SK-N-SH (cell line): ENCODE data around the gene NHS. TPM values are rescaled to one million over a fixed set of nuclear protein-coding genes. Genes with fewer than 3 reads are reported as not detected.

Experiments
- CTCF ChIA-PET: fragments of 300-600, 350-600 bp; formaldehyde crosslinking; extraction: SDS; loops from one replicate; lab custom pipeline; 2021; lab: Yijun Ruan, JAX
- POLR2A ChIA-PET: fragments of 350-600 bp; sonication (Branson Sonifier 250); formaldehyde crosslinking; extraction: SDS; loops from one replicate; lab custom pipeline; 2020; ENCODE audit warnings: antibody characterized with exemption, inconsistent platforms; lab: Yijun Ruan, JAX
- DNase-seq: peaks from one replicate; pipeline ENCODE4 v3.0.0; 2012
- H2AFZ ChIP-seq: fragments of 200-600 bp; sonication (generic); 2 replicates; pipeline ENCODE4 v1.8.1; 2016; ENCODE audit warnings: antibody characterized with exemption, mild to moderate bottlenecking, low read depth
- H3F3A ChIP-seq: fragments of 200-600 bp; sonication (generic); replicated peaks from 2 replicates; pipeline ENCODE3; 2016; ENCODE audit warnings: antibody characterized with exemption, mild to moderate bottlenecking; ENCODE audit not compliant: insufficient read depth
- H3K27ac ChIP-seq, 2 experiments: fragments of 200-500 bp in 1 of 2; fragments of 200-600 bp in 1 of 2; sonication (Bioruptor generic) in 1 of 2; sonication (generic), shearing (Covaris generic) in 1 of 2; 2 replicates each; pipeline versions ENCODE4 v1.5.1 to v1.6.1; 2014 to 2016; ENCODE audit warnings: low read depth in 2 of 2, inconsistent platforms in 1 of 2, low read length in 1 of 2, mild to moderate bottlenecking in 1 of 2, mixed read lengths in 1 of 2
- H3K27me3 ChIP-seq: fragments of 200-600 bp; sonication (generic), shearing (Covaris generic); 2 replicates; pipeline ENCODE4 v1.6.1; 2016; ENCODE audit warnings: mixed run types; ENCODE audit not compliant: insufficient read depth
- H3K36me3 ChIP-seq, 2 experiments: fragments of 200-500 bp in 1 of 2; fragments of 200-600 bp in 1 of 2; sonication (Bioruptor generic) in 1 of 2; sonication (generic) in 1 of 2; replicated peaks in 1 of 2; 2 replicates each; pipeline versions ENCODE3 to v1.5.1; 2014 to 2016; ENCODE audit warnings: low read length in 1 of 2, mild to moderate bottlenecking in 1 of 2; ENCODE audit not compliant: insufficient read depth in 2 of 2, control insufficient read depth in 1 of 2
- H3K4me1 ChIP-seq, 2 experiments: fragments of 200-500 bp in 1 of 2; fragments of 200-600 bp in 1 of 2; sonication (Bioruptor generic) in 1 of 2; sonication (generic), shearing (Covaris generic) in 1 of 2; 2 replicates each; pipeline versions ENCODE4 v1.5.1 to v1.6.1; 2014 to 2016; ENCODE audit warnings: low read depth in 1 of 2, low read length in 1 of 2, mixed run types in 1 of 2; ENCODE audit not compliant: insufficient read depth in 2 of 2, control insufficient read depth in 1 of 2
- H3K4me2 ChIP-seq: fragments of 200-600 bp; sonication (generic), shearing (Covaris generic); 2 replicates; pipeline ENCODE4 v1.6.1; 2017; ENCODE audit warnings: mixed run types
- H3K4me3 ChIP-seq, 2 experiments: fragments of 200-500 bp in 1 of 2; fragments of 200-600 bp in 1 of 2; sonication (Bioruptor generic) in 1 of 2; sonication (generic), shearing (Covaris generic) in 1 of 2; 2 replicates each; pipeline versions ENCODE4 v1.5.1 to v1.8.1; 2014 to 2016; ENCODE audit warnings: low read depth in 2 of 2, inconsistent platforms in 1 of 2, low read length in 1 of 2, mild to moderate bottlenecking in 1 of 2, mixed read lengths in 1 of 2, moderate library complexity in 1 of 2
- H3K79me2 ChIP-seq: fragments of 200-600 bp; sonication (generic); 2 replicates; pipeline ENCODE4 v1.8.1; 2017; ENCODE audit warnings: mild to moderate bottlenecking; ENCODE audit not compliant: insufficient read depth
- H3K9ac ChIP-seq: fragments of 200-600 bp; sonication (generic); 2 replicates; pipeline ENCODE4 v1.6.1; 2017; ENCODE audit warnings: mixed run types
- H3K9me2 ChIP-seq: fragments of 200-600 bp; sonication (generic); 2 replicates; pipeline ENCODE4 v1.6.1; 2017; ENCODE audit warnings: mixed run types
- H3K9me3 ChIP-seq: fragments of 200-600 bp; sonication (generic); 2 replicates; pipeline ENCODE4 v1.6.1; 2017; ENCODE audit warnings: mixed run types, mild to moderate bottlenecking, moderate library complexity
- H4K20me1 ChIP-seq: fragments of 200-600 bp; sonication (generic); 2 replicates; pipeline ENCODE4 v1.6.1; 2017; ENCODE audit warnings: mild to moderate bottlenecking, mixed run types; ENCODE audit not compliant: insufficient read depth
- CHD2 ChIP-seq: fragments of 150-350 bp; IDR thresholded peaks from 2 replicates; pipeline ENCODE4 v1.6.1; 2018; ENCODE audit warnings: low read length; ENCODE audit not compliant: partially characterized antibody
- CTCF ChIP-seq: fragments of 200-600 bp; sonication (generic); IDR thresholded peaks from 2 replicates; pipeline ENCODE4 v1.6.1; 2017; ENCODE audit warnings: antibody characterized with exemption, mild to moderate bottlenecking, moderate library complexity
- EP300 ChIP-seq, 2 experiments: IDR thresholded peaks; 2 replicates each; pipeline versions ENCODE4 v1.4.0 to v1.6.1; 2012; ENCODE audit warnings: borderline replicate concordance in 1 of 2, low read depth in 1 of 2, low read length in 1 of 2
- EZH2phosphoT487 ChIP-seq: fragments of 200-600 bp; sonication (generic); IDR thresholded peaks from 2 replicates; pipeline ENCODE4 v1.6.1; 2017; ENCODE audit warnings: low read depth, mixed run types, mild to moderate bottlenecking, antibody characterized with exemption, moderate library complexity, borderline replicate concordance
- FOXM1 ChIP-seq: IDR thresholded peaks from 2 replicates; pipeline ENCODE4 v1.4.0; 2012; ENCODE audit warnings: low read depth, mild to moderate bottlenecking
- JUND ChIP-seq: IDR thresholded peaks from 2 replicates; pipeline ENCODE4 v1.4.0; 2012
- MEF2A ChIP-seq: IDR thresholded peaks from 2 replicates; pipeline ENCODE4 v1.4.0; 2012; ENCODE audit warnings: low read depth, borderline replicate concordance
- RAD21 ChIP-seq: IDR thresholded peaks from 2 replicates; pipeline ENCODE4 v1.6.1; 2012; ENCODE audit warnings: mild to moderate bottlenecking, low read length
- RCOR1 ChIP-seq: fragments of 150-350 bp; IDR thresholded peaks from 2 replicates; pipeline ENCODE4 v1.6.1; 2017; ENCODE audit warnings: antibody characterized with exemption, low read length
- REST ChIP-seq: IDR thresholded peaks from 2 replicates; pipeline ENCODE4 v1.6.1; 2012; ENCODE audit warnings: mild to moderate bottlenecking, low read depth, low read length, moderate library complexity
- RFX5 ChIP-seq: IDR thresholded peaks from 2 replicates; pipeline ENCODE4 v1.6.1; 2012; ENCODE audit warnings: mild to moderate bottlenecking, improper control_type of control experiment, low read length
- RXRA ChIP-seq: IDR thresholded peaks from 2 replicates; pipeline ENCODE4 v1.4.0; 2012; ENCODE audit warnings: low read depth, mild to moderate bottlenecking, borderline replicate concordance
- TAF1 ChIP-seq: IDR thresholded peaks from 2 replicates; pipeline ENCODE4 v1.6.1; 2012; ENCODE audit warnings: low read depth, mild to moderate bottlenecking, low read length, moderate library complexity, borderline replicate concordance
- TCF12 ChIP-seq: IDR thresholded peaks from 2 replicates; pipeline ENCODE4 v1.4.0; 2012
- TEAD4 ChIP-seq: IDR thresholded peaks from 2 replicates; pipeline ENCODE4 v1.4.0; 2012; ENCODE audit warnings: mild to moderate bottlenecking, borderline replicate concordance; ENCODE audit not compliant: insufficient read depth
- YY1 ChIP-seq: IDR thresholded peaks from 2 replicates; pipeline ENCODE4 v1.4.0; 2012; ENCODE audit warnings: low read depth, mild to moderate bottlenecking
- ZBTB33 ChIP-seq: IDR thresholded peaks from 2 replicates; pipeline ENCODE4 v1.4.0; 2012; ENCODE audit warnings: low read depth, borderline replicate concordance
- WGBS: methylation state at CpG from one replicate; pipeline ENCODE4 v1.1.6; 2017; ENCODE audit warnings: low lambda C conversion rate; 5-methylcytosine and 5-hydroxymethylcytosine counted together
- polyA plus RNA-seq, 3 experiments: library from polyadenylated mRNA; depleted of rRNA; stranded (reverse); fragments of >200 nt; gene quantifications; 2 replicates each; pipeline ENCODE4 v1.2.3, GENCODE V29; 2012

NHS gene
- polyA plus RNA-seq, 1 of the 3 experiments (the other 2 are of a cell fraction), result 1.0 TPM

- TF ChIP-seq EP300 (IDR thresholded peaks at IDR 0.05; ENCODE audit: borderline replicate concordance in 1 of 2, low read depth in 1 of 2, low read length in 1 of 2), result no peak
- TF ChIP-seq, all 33 proteins: peak for 0
Measured at GRCh38 chrX:17670874-17671273, 295.9 kb downstream of the NHS start (continued).

- H3K4me3 ChIP-seq, result no peak overlapping the region
- no peak overlapping the region for H3K9ac ChIP-seq
- no peaks in the 10 kb centered on the region for H3K9me3 ChIP-seq
- no peaks in the 10 kb centered on the region for H3K79me2 ChIP-seq
- POLR2A ChIA-PET, result no interaction called here
- no peaks in the 10 kb centered on the region for H3K36me3 ChIP-seq
- CTCF ChIA-PET, result interaction anchor here (0.9 kb wide), 1 partner anchor 15 kb away, joined by 3 read pairs; no protein-coding TSS in a partner anchor
- no peak overlapping the region for H3K27ac ChIP-seq
- TF ChIP-seq JUND, result no peak
- no peak for TF ChIP-seq RFX5
- TF ChIP-seq EZH2phosphoT487, result no peak
- no peak for TF ChIP-seq TAF1
- no peak for TF ChIP-seq TCF12
- WGBS, result 32% methylated on average over 2 of the region's 2 CpGs
- no peaks in the 10 kb centered on the region for H3K27me3 ChIP-seq
- DNase-seq, result no peak
- no peaks in the 10 kb centered on the region for H3K9me2 ChIP-seq
- no peaks in the 10 kb centered on the region; a peak in 1 of 4 replicates for H3K4me1 ChIP-seq
- H3K4me2 ChIP-seq, result no peak overlapping the region
- no peaks in the 10 kb centered on the region for H3F3A ChIP-seq
- H4K20me1 ChIP-seq, result no peaks in the 10 kb centered on the region
- no peak overlapping the region for H2AFZ ChIP-seq
Measured at GRCh38 chrX:17674601-17675000, 299.6 kb downstream of the NHS start.

GRCh38 chrX:17679261-17679660, 304.3 kb downstream of the NHS start:
- ChIA-PET POLR2A (interaction anchor here (0.6 kb wide), 1 partner anchor 123 kb away, joined by 7 read pairs; no protein-coding TSS in a partner anchor), CTCF (interaction anchor here (0.6 to 1.7 kb wide), 4 partner anchors 10 to 558 kb away, joined by 3 to 8 read pairs (median 4); no protein-coding TSS in a partner anchor)
- Histone ChIP-seq H3K4me2 (no peak overlapping the region), H3K27me3 (no peaks in the 10 kb centered on the region), H3F3A (no peaks in the 10 kb centered on the region), H3K9me2 (no peaks in the 10 kb centered on the region), H3K9ac (no peak overlapping the region), H3K4me3 (no peak overlapping the region), H3K27ac (no peak overlapping the region), H2AFZ (no peak overlapping the region), H3K79me2 (no peaks in the 10 kb centered on the region), H4K20me1 (no peaks in the 10 kb centered on the region), H3K9me3 (no peaks in the 10 kb centered on the region), H3K4me1 (no peaks in the 10 kb centered on the region), H3K36me3 (no peaks in the 10 kb centered on the region)
- no peak for DNase-seq
- TF ChIP-seq EP300 (IDR thresholded peaks at IDR 0.05; ENCODE audit: borderline replicate concordance in 1 of 2, low read depth in 1 of 2, low read length in 1 of 2), result no peak
- no peak for TF ChIP-seq CHD2
- no peak for TF ChIP-seq ZBTB33
- TF ChIP-seq EZH2phosphoT487, result no peak
- TF ChIP-seq YY1, result no peak
- no peak for TF ChIP-seq JUND
- no peak for TF ChIP-seq FOXM1
- no peak for TF ChIP-seq RXRA
- no peak for TF ChIP-seq RAD21
- no peak for TF ChIP-seq REST
- no peak for TF ChIP-seq CTCF
- TF ChIP-seq TAF1, result no peak
- TF ChIP-seq TEAD4, result no peak
- no peak for TF ChIP-seq RCOR1
- TF ChIP-seq MEF2A, result no peak
